Cardiac fibroblast (primary cell): ENCODE data around the gene KRTAP26-1.

Experiments used
- DNase-seq, 2 donors: peaks; one replicate each; pipeline versions ENCODE4 v3.0.0 to v3.0.0-alpha.2; 2010; ENCODE audit warnings: low read depth in 2 of 2
- H3K4me3 ChIP-seq, 2 donors: replicated peaks in 1 of 2; 1 replicate in 1 of 2; 2 replicates in 1 of 2; pipeline ENCODE4 v1.5.1; 2011; ENCODE audit warnings: low read depth in 2 of 2, low read length in 2 of 2, mild to moderate bottlenecking in 2 of 2, moderate library complexity in 1 of 2
- CTCF ChIP-seq: IDR thresholded peaks from one replicate; pipeline ENCODE4 v1.5.1; 2011; ENCODE audit warnings: low read depth, mild to moderate bottlenecking, low read length, inconsistent platforms

KRTAP26-1 gene

GRCh38 chr21:30329203-30329875 is 9.2 kb upstream of the KRTAP26-1 start:
- TF ChIP-seq CTCF = no peak
- peak in 1 of 2 donors; percentile 17 for DNase-seq
- no peak overlapping the region for H3K4me3 ChIP-seq

- no peak for DNase-seq
- no peak overlapping the region for H3K4me3 ChIP-seq
- TF ChIP-seq CTCF = no peak
Observed at GRCh38 chr21:30326390-30326789, 6.3 kb upstream of the KRTAP26-1 start.

- DNase-seq = no peak
- no peak for TF ChIP-seq CTCF
- H3K4me3 ChIP-seq = no peak overlapping the region
Observed at GRCh38 chr21:30315701-30316100, 4.4 kb downstream of the KRTAP26-1 start.

- TF ChIP-seq CTCF = no peak
- no peak for DNase-seq
- no peak overlapping the region for H3K4me3 ChIP-seq
Observed at GRCh38 chr21:30306884-30307283, 13.2 kb downstream of the KRTAP26-1 start.

GRCh38 chr21:30305136-30305535 is 15.0 kb downstream of the KRTAP26-1 start:
- no peak overlapping the region for H3K4me3 ChIP-seq
- TF ChIP-seq CTCF = no peak
- DNase-seq = no peak

GRCh38 chr21:30289215-30289614 is 30.9 kb downstream of the KRTAP26-1 start, which contains the start of gene KRTAP25-1:
Gene KRTAP25-1, minus strand, starts transcription at chr21:30289514. Its CDS starts 24 bp downstream, at chr21:30289490.
- DNase-seq = no peak
- no peak within 1 kb of the TSS for H3K4me3 ChIP-seq
- TF ChIP-seq CTCF = no peak

GRCh38 chr21:30282850-30283249 is 37.3 kb downstream of the KRTAP26-1 start, which contains the start of gene KRTAP24-1:
Gene KRTAP24-1, minus strand, starts transcription at chr21:30282950. Its CDS starts 18 bp downstream, at chr21:30282932.
- DNase-seq = no peak
- TF ChIP-seq CTCF = no peak
- H3K4me3 ChIP-seq = no peak within 1 kb of the TSS
